ENCODE data around the gene KIF25.

The KIF25 gene

GRCh38 chr6:168048724-168049025 lies 51.2 kb downstream of the KIF25 start:
- H3K9me3 ChIP-seq (ENCODE audit: insufficient read depth, low read length), result no peaks in the 10 kb centered on the region
- no peak overlapping the region for H3K4me3 ChIP-seq (ENCODE audit: insufficient read depth, low read length, poor library complexity, severe bottlenecking)
- H3K4me2 ChIP-seq (ENCODE audit: low read depth, low read length, poor library complexity, severe bottlenecking), result no peak overlapping the region
- H3K9ac ChIP-seq (ENCODE audit: low read length), result no peak overlapping the region
- no peak overlapping the region for H3K27ac ChIP-seq (ENCODE audit: low read depth, low read length)
- no peaks in the 10 kb centered on the region for H3K27me3 ChIP-seq (ENCODE audit: low read length)
- no peaks in the 10 kb centered on the region for H3K9me2 ChIP-seq (replicated peaks; ENCODE audit: insufficient read depth, low read length)
- no peaks in the 10 kb centered on the region for H3F3A ChIP-seq (ENCODE audit: insufficient read depth)
- H3K79me2 ChIP-seq (ENCODE audit: insufficient read depth, low read length), result no peaks in the 10 kb centered on the region
- no peak overlapping the region for H2AFZ ChIP-seq (ENCODE audit: low read depth, low read length, severe bottlenecking)
- H4K20me1 ChIP-seq (ENCODE audit: low read depth, low read length), result no peaks in the 10 kb centered on the region
- no peak for TF ChIP-seq CTCF (IDR thresholded peaks at IDR 0.05; ENCODE audit: insufficient read depth, low read length, poor library complexity, severe bottlenecking)
- no peak for TF ChIP-seq EZH2phosphoT487 (conservative IDR thresholded peaks at IDR 0.05; ENCODE audit: low read length)
- no peaks in the 10 kb centered on the region for H3K36me3 ChIP-seq (ENCODE audit: low read length)

GRCh38 chr6:168049277-168049676 lies 51.8 kb downstream of the KIF25 start:
- no peak overlapping the region for H2AFZ ChIP-seq (ENCODE audit: low read depth, low read length, severe bottlenecking)
- H3K9me2 ChIP-seq (replicated peaks; ENCODE audit: insufficient read depth, low read length), result no peaks in the 10 kb centered on the region
- H4K20me1 ChIP-seq (ENCODE audit: low read depth, low read length), result no peaks in the 10 kb centered on the region
- H3K9ac ChIP-seq (ENCODE audit: low read length), result no peak overlapping the region
- no peaks in the 10 kb centered on the region for H3K27me3 ChIP-seq (ENCODE audit: low read length)
- TF ChIP-seq EZH2phosphoT487 (conservative IDR thresholded peaks at IDR 0.05; ENCODE audit: low read length) (no peak), CTCF (IDR thresholded peaks at IDR 0.05; ENCODE audit: insufficient read depth, low read length, poor library complexity, severe bottlenecking) (no peak)
- H3K27ac ChIP-seq (ENCODE audit: low read depth, low read length), result no peak overlapping the region
- H3K36me3 ChIP-seq (ENCODE audit: low read length), result no peaks in the 10 kb centered on the region
- H3K9me3 ChIP-seq (ENCODE audit: insufficient read depth, low read length), result no peaks in the 10 kb centered on the region
- H3K79me2 ChIP-seq (ENCODE audit: insufficient read depth, low read length), result no peaks in the 10 kb centered on the region
- H3K4me2 ChIP-seq (ENCODE audit: low read depth, low read length, poor library complexity, severe bottlenecking), result no peak overlapping the region
- no peaks in the 10 kb centered on the region for H3F3A ChIP-seq (ENCODE audit: insufficient read depth)
- H3K4me3 ChIP-seq (ENCODE audit: insufficient read depth, low read length, poor library complexity, severe bottlenecking), result no peak overlapping the region

GRCh38 chr6:168049706-168050224 lies 52.3 kb downstream of the KIF25 start:
- H4K20me1 ChIP-seq (ENCODE audit: low read depth, low read length), result no peaks in the 10 kb centered on the region
- H3K27me3 ChIP-seq (ENCODE audit: low read length), result no peaks in the 10 kb centered on the region
- no peaks in the 10 kb centered on the region for H3K9me3 ChIP-seq (ENCODE audit: insufficient read depth, low read length)
- no peaks in the 10 kb centered on the region for H3K9me2 ChIP-seq (replicated peaks; ENCODE audit: insufficient read depth, low read length)
- H3K4me2 ChIP-seq (ENCODE audit: low read depth, low read length, poor library complexity, severe bottlenecking), result no peak overlapping the region
- H3K9ac ChIP-seq (ENCODE audit: low read length), result no peak overlapping the region
- no peaks in the 10 kb centered on the region for H3F3A ChIP-seq (ENCODE audit: insufficient read depth)
- no peak overlapping the region for H3K27ac ChIP-seq (ENCODE audit: low read depth, low read length)
- no peak for TF ChIP-seq EZH2phosphoT487 (conservative IDR thresholded peaks at IDR 0.05; ENCODE audit: low read length)
- TF ChIP-seq CTCF (IDR thresholded peaks at IDR 0.05; ENCODE audit: insufficient read depth, low read length, poor library complexity, severe bottlenecking), result no peak
- no peak overlapping the region for H3K4me3 ChIP-seq (ENCODE audit: insufficient read depth, low read length, poor library complexity, severe bottlenecking)
- no peak overlapping the region for H2AFZ ChIP-seq (ENCODE audit: low read depth, low read length, severe bottlenecking)
- H3K36me3 ChIP-seq (ENCODE audit: low read length), result no peaks in the 10 kb centered on the region
- no peaks in the 10 kb centered on the region for H3K79me2 ChIP-seq (ENCODE audit: insufficient read depth, low read length)

Measured in SU-DHL-6 (cell line).